ENCODE results near the gene IL17C. TPM values are rescaled to one million over a fixed set of nuclear protein-coding genes. Genes with fewer than 3 reads are reported as not detected.

Gene IL17C
- total RNA-seq, 2 experiments from 2014 or later: 0.20 TPM; not detected in 1

DNA sequence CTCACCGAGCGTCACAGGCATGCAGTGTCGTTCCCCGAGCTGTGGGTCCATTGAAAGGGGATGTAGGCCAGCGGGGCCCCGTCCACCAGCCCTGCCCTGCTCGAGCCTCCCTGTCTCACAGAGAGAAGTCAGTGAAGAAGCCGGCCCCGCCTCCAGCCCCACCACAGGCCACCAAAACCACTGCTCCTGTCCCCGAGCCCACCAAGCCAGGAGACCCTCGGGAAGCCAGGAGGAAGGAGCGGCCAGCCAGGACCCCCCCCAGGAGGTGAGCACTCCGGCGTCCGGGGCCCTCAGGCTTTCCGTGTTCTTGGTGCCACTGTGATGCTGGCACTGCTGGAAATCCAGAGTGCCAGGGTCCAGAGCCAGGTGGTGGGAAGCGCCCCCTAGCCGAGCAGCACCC lies 13.9 kb upstream of the IL17C start:
- Mint-ChIP-seq H3K9me3 (no peaks in the 10 kb centered on the region), H3K4me3 (no peak overlapping the region), H3K4me1 (peaks cover 18% of the 10 kb centered on the region), H3K27ac (no peak overlapping the region), H3K27me3 (no peaks in the 10 kb centered on the region), H3K36me3 (ENCODE audit: low read depth) (peaks cover 36% of the 10 kb centered on the region)
- CTCF ChIA-PET: no interaction called here
- POLR2A ChIA-PET: no interaction called here
- DNase-seq: no peak

DNA sequence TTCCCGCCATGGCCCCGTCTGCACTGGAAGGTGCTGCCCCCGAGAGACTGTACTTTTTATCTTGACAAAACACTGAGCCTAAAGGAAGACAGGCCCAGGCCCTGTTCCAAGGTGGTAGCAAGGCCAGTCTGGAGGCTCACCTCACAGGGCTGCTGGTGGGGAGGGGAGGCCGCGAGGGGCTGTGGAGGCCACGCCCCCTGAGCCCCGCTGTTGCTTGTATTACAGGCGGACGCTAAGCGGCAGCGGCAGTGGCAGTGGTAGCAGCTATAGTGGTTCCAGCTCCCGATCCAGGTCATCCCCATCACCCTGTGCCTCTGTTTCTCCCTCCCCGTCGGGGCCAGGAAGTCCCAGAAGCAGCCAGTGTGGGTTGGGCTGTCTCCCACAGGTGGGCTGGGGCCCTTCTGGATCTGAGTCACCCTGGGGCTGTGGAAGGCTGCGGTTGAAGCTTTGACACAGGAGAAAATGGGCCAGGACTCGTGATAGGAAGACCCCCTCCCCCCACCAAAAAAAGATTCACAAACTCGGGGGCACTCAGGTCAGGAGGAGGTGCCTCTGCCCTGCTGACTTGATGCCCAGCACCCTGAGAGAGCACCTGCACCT lies 13.3 kb upstream of the IL17C start:
- Mint-ChIP-seq H3K4me1 (peaks cover 12% of the 10 kb centered on the region), H3K36me3 (ENCODE audit: low read depth) (peaks cover 37% of the 10 kb centered on the region), H3K27me3 (no peaks in the 10 kb centered on the region), H3K4me3 (no peak overlapping the region), H3K27ac (no peak overlapping the region), H3K9me3 (no peaks in the 10 kb centered on the region)
- ChIA-PET CTCF (interaction anchor here (0.6 to 1.2 kb wide), 3 partner anchors 8 to 137 kb away, joined by 3 to 5 read pairs (median 3); no protein-coding TSS in a partner anchor), POLR2A (no interaction called here)
- DNase-seq: no peak

DNA sequence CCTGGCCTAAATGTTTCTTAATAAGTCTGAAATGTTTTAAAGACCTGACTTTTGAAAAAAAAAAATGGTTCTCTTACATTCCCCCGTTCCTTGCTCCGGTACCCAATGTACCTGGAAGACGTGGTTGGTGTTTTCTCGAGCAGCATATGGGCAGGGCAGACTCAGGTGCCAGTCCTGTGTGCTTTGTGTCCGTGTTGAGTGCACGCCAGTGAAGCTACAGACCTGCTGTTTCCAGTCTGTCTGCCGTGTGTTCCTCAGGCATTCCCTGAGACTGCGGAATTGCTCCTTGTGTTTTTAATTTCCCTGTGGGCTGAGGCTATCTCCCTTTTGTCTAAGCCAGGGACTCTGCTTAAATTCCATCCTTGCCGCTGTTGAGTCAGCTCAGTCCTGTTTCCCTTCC lies 11.7 kb upstream of the IL17C start:
- POLR2A ChIA-PET: no interaction called here
- DNase-seq: no peak
- peaks cover 42% of the 10 kb centered on the region for H3K36me3 Mint-ChIP-seq (ENCODE audit: low read depth)

DNA sequence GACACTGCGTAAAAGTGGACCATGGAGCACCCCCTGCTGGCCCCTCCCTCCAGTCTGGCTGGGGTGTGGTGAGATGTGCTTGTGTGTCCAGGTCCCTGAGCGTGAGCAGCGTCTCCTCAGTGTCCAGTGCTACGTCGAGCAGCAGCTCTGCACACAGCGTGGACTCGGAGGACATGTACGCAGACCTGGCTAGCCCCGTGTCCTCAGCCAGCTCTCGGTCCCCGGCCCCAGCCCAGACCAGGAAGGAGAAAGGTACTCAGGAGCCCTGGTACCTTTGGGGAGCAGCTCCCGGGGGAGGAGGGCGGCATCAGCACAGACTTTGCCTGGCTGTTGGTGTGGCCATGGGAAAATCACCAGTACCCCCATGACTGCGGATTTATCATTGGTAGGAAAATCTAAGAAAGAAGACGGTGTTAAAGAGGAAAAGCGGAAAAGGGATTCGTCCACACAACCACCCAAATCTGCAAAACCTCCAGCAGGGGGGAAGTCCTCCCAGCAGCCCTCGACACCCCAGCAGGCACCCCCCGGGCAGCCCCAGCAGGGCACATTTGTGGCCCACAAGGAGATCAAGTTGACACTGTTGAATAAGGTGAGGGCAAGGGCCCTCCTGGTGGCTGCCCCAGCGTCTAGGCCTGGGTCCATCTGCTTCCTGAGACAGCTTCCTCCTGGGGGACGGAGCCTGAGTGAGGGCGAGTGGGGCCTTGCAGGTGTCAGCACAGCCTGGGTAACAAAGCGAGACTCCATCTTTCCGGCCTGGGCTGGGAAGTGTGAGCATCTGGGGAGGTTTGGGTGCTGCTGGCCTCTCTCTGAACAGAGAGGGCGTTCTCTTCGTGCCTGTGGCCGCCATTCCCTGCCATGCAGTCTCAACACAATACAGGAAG lies 10.6 kb upstream of the IL17C start:
- POLR2A ChIA-PET: no interaction called here
- Mint-ChIP-seq H3K9me3 (no peaks in the 10 kb centered on the region), H3K27ac (peak overlapping the region; percentile 54), H3K36me3 (ENCODE audit: low read depth) (peaks cover 44% of the 10 kb centered on the region), H3K4me3 (no peak overlapping the region), H3K27me3 (no peaks in the 10 kb centered on the region), H3K4me1 (peaks cover 7% of the 10 kb centered on the region)
- DNase-seq: no peak
- CTCF ChIA-PET: interaction anchor here (1.0 to 1.6 kb wide), 2 partner anchors 15 to 18 kb away, joined by 3 to 4 read pairs; no protein-coding TSS in a partner anchor

More for the DNA sequence above, 11.7 kb upstream of the IL17C start:
- Mint-ChIP-seq H3K27me3 (no peaks in the 10 kb centered on the region), H3K4me1 (peaks cover 4% of the 10 kb centered on the region), H3K9me3 (no peaks in the 10 kb centered on the region), H3K27ac (peak overlapping the region; percentile 13), H3K4me3 (no peak overlapping the region)
- CTCF ChIA-PET: interaction anchor here (1.2 to 1.6 kb wide), 3 partner anchors 9 to 37 kb away, joined by 3 to 5 read pairs (median 3); no protein-coding TSS in a partner anchor

DNA sequence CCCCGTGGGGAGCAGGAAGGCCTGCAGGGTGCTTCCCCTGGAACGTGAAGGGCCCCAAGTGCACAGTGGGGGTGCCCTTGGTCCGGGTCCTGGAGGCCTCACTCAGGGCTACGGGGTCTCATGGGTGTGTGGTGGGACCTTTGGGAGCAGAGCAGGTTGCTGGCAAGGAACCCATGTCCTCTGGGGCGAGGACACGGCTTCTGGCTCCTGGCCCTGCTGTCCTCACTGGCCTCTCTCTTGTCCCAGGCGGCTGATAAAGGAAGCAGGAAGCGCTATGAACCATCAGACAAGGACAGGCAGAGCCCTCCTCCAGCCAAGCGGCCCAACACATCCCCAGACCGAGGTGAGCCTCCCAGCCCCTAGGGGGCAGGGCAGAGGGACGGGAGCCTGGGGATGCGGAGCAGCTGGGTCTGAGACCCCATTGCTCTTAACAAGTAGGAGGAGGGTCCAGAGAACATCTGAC lies 9.8 kb upstream of the IL17C start:
- DNase-seq: no peak
- H3K27me3 Mint-ChIP-seq: no peaks in the 10 kb centered on the region
- ChIA-PET CTCF (interaction anchor here (1.3 to 1.4 kb wide), 3 partner anchors 9 to 52 kb away, joined by 3 to 5 read pairs (median 3); partner anchors contain the start of gene IL17C), POLR2A (no interaction called here)
- no peak overlapping the region for H3K27ac Mint-ChIP-seq
- peaks cover 13% of the 10 kb centered on the region for H3K4me1 Mint-ChIP-seq
- no peaks in the 10 kb centered on the region for H3K9me3 Mint-ChIP-seq
- H3K36me3 Mint-ChIP-seq (ENCODE audit: low read depth): peaks cover 36% of the 10 kb centered on the region
- H3K4me3 Mint-ChIP-seq: no peak overlapping the region

DNA sequence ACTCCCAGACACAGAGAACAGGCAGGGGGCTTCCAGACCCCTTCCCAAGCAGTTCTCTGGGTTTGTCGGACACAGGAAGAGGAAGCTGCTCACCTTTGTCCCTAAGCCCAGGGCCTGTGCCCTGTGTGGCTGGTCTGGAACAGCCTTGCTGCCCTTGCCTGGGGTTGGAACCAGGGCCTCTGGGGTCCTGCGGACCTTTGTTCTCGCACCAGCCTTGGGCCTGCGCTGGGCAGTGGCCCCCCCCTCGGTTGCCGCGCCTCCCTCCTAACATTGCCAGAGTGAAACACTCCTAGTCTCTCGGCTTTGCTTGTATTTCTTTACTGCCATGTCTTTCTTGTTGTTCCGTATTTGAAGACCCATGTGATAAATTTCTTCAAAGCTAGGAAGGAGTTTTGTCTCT lies 8.5 kb upstream of the IL17C start:
- peaks cover 33% of the 10 kb centered on the region for H3K36me3 Mint-ChIP-seq (ENCODE audit: low read depth)
- H3K9me3 Mint-ChIP-seq: no peaks in the 10 kb centered on the region
- H3K27me3 Mint-ChIP-seq: no peaks in the 10 kb centered on the region
- ChIA-PET CTCF (interaction anchor here (1.3 to 1.4 kb wide), 3 partner anchors 8 to 51 kb away, joined by 3 to 5 read pairs (median 3); partner anchors contain the start of gene IL17C), POLR2A (no interaction called here)
- peaks cover 17% of the 10 kb centered on the region for H3K4me1 Mint-ChIP-seq
- H3K27ac Mint-ChIP-seq: no peak overlapping the region
- no peak for DNase-seq
- H3K4me3 Mint-ChIP-seq: no peak overlapping the region

DNA sequence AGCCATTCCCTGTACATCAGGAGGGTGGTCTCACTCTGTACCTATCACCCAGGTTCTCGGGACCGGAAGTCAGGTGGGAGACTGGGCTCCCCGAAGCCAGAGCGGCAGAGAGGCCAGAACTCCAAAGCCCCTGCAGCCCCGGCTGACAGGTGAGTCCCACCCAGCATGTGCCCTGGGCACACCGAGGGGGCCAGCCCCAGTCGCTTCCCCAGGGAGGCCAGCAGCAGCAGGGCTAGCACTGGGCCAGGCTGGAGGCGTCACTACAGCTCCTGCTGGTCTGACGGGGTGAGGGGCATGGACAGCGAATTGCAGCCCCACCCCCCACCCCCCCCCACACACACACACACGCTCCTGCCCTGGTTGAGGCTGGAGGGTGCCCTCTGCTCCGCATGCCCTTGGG lies 7.9 kb upstream of the IL17C start:
- ChIA-PET POLR2A (no interaction called here), CTCF (no interaction called here)
- DNase-seq: no peak
- Mint-ChIP-seq H3K9me3 (no peaks in the 10 kb centered on the region), H3K27ac (no peak overlapping the region), H3K4me3 (no peak overlapping the region), H3K36me3 (ENCODE audit: low read depth) (peaks cover 33% of the 10 kb centered on the region), H3K4me1 (peaks cover 19% of the 10 kb centered on the region), H3K27me3 (no peaks in the 10 kb centered on the region)

DNA sequence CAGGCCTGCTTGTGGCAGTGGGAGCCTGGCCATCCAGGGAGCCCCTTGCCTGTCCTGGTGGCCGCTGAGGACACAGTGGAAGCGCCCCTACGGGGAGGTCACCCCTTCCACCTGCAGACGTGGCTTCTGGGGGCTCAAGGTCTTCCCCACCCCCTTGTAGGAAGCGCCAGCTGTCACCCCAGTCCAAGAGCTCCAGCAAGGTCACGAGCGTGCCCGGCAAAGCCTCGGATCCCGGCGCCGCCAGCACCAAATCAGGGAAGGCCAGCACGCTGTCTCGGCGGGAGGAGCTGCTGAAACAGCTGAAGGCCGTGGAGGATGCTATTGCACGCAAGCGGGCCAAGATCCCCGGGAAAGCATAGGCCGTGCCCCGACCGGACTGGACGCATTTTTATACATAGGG lies 7.4 kb upstream of the IL17C start:
- Mint-ChIP-seq H3K4me3 (no peak overlapping the region), H3K4me1 (peaks cover 19% of the 10 kb centered on the region), H3K36me3 (ENCODE audit: low read depth) (peaks cover 33% of the 10 kb centered on the region), H3K27ac (no peak overlapping the region), H3K9me3 (no peaks in the 10 kb centered on the region), H3K27me3 (no peaks in the 10 kb centered on the region)
- CTCF ChIA-PET: interaction anchor here (1.1 kb wide), 1 partner anchor 21 kb away, joined by 3 read pairs; no protein-coding TSS in a partner anchor
- DNase-seq: no peak
- POLR2A ChIA-PET: no interaction called here

DNA sequence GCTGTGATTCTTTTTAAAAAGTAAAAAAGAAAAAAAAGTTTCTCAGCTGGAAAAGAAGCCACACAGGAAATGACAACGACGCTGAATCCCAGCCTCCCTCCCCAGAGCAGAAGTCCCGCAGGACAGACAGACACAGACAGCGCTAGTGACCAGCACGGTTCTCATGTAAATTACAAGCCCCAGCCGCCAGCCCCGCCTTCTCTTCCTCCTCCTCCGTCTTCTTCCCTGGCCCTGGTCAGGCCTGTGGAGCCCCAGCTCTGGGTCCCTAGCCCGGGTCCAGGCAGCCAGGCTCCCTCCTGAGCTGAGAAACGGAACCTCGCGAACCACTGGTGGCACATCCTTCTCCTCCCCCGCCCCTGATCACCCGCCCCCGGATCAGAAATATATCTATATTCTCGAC lies 7.0 kb upstream of the IL17C start:
- Mint-ChIP-seq H3K9me3 (no peaks in the 10 kb centered on the region), H3K4me1 (peaks cover 23% of the 10 kb centered on the region), H3K27me3 (no peaks in the 10 kb centered on the region), H3K4me3 (no peak overlapping the region), H3K27ac (peak overlapping the region; percentile 36), H3K36me3 (ENCODE audit: low read depth) (peaks cover 30% of the 10 kb centered on the region)
- CTCF ChIA-PET: interaction anchor here (1.1 kb wide), 1 partner anchor 21 kb away, joined by 3 read pairs; no protein-coding TSS in a partner anchor
- POLR2A ChIA-PET: no interaction called here
- DNase-seq: no peak

DNA sequence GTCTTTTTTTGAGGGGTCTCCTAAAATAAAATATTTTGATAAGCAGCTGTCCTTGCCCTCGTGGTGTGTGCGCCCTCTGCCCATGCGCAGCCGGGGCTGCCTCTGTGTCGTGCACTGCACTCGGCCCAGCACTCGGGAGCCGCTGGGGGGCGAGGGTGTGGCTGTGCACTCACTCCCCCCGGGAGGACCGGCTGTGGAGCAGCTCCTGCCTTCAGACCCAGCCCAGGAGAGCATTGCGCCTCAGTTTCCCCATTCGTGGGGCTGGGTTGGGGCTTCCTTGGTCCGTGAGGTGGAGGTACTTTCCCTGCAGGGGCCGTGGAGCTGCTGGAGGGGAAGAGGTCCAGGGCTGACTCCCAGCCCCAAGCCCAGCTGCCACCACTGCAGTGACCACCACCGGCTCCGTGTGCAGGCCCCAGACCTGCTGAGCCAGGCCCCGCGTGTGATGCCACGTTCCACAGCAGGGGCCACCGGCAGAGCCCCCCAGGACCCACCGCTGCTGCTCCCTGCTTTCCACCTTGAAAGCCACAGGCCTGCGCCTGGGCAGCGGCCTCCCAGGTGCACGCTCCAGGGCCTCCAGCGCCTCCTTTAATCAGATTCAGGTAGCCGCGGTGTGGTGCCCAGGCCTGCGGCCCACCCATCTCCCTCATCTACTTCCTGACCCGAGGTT lies 6.3 kb upstream of the IL17C start:
- POLR2A ChIA-PET: interaction anchor here (0.6 kb wide), 1 partner anchor 62 kb away, joined by 3 read pairs; the partner anchor contains the start of gene ZC3H18
- Mint-ChIP-seq H3K36me3 (ENCODE audit: low read depth) (peaks cover 25% of the 10 kb centered on the region), H3K9me3 (no peaks in the 10 kb centered on the region), H3K27me3 (peaks cover under 1% of the 10 kb centered on the region), H3K27ac (peak overlapping the region; percentile 67), H3K4me1 (peaks cover 24% of the 10 kb centered on the region), H3K4me3 (no peak overlapping the region)
- CTCF ChIA-PET: interaction anchor here (0.6 to 1.3 kb wide), 3 partner anchors 16 to 77 kb away, joined by 3 to 4 read pairs (median 3); no protein-coding TSS in a partner anchor
- no peak for DNase-seq

DNA sequence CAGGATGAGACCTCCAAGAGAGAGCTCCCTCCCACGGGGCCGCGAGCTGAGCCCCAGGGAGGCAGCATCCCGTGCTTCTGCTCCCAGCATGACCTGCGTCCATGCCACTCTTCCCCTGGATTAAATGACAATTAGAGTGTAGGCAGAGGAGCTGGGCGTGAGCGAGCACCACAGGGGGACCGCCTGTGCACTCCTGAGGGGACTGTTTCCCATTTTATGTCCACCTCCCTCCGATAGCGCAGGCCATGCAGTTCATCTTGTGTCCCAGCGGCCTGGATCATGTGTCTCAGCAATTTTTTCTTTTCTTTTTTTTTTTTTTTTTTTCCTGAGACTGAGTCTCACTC lies 5.8 kb upstream of the IL17C start:
- Mint-ChIP-seq H3K27ac (peak overlapping the region; percentile 67), H3K9me3 (no peaks in the 10 kb centered on the region), H3K4me3 (no peak overlapping the region), H3K4me1 (peaks cover 29% of the 10 kb centered on the region), H3K36me3 (ENCODE audit: low read depth) (peaks cover 20% of the 10 kb centered on the region), H3K27me3 (peaks cover 4% of the 10 kb centered on the region)
- no peak for DNase-seq
- CTCF ChIA-PET: interaction anchor here (0.6 to 1.8 kb wide), 5 partner anchors 16 to 593 kb away, joined by 3 to 4 read pairs (median 4); no protein-coding TSS in a partner anchor
- POLR2A ChIA-PET: interaction anchor here (0.6 kb wide), 1 partner anchor 63 kb away, joined by 3 read pairs; the partner anchor contains the start of gene ZC3H18

DNA sequence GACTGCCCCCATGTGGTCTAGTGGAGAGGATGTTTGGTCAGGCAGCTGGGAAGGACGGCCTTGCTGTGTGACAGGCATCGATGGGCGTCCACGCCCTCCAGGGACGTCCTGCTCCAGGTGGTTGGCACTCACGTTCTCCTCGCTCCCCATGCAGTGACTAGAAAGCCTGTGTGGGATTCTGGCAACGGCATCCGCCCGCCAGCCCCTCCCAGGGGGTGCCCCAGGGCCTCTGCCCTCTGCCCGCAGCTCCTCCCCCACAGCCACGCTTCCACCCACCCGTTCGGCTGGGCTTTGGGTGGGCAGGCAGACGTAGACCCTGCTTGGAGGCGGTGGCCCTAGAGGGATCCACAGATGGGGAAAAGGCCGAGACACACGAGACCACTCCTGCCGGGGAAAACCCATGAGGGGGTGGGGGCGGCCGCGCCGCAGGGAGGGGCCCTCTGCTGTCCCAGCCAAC lies 4.7 kb upstream of the IL17C start:
- Mint-ChIP-seq H3K27ac (peak overlapping the region; percentile 50), H3K4me1 (peaks cover 37% of the 10 kb centered on the region), H3K9me3 (no peaks in the 10 kb centered on the region), H3K36me3 (ENCODE audit: low read depth) (peaks cover 12% of the 10 kb centered on the region), H3K27me3 (peaks cover 9% of the 10 kb centered on the region), H3K4me3 (peak overlapping the region; percentile 66)
- ChIA-PET POLR2A (interaction anchor here (0.6 to 1.0 kb wide), 2 partner anchors 19 to 52 kb away, joined by 3 read pairs; no protein-coding TSS in a partner anchor), CTCF (interaction anchor here (1.0 to 1.8 kb wide), 4 partner anchors 14 to 51 kb away, joined by 3 to 5 read pairs (median 4); no protein-coding TSS in a partner anchor)
- DNase-seq: peak; percentile 50

All from activated CD4-positive, alpha-beta T cell treated with anti-CD3 and anti-CD28 coated beads, Interleukin-2, amount 10 ng/mL, durations not matched to agents 7 days and 5 days (primary cell).